Type B pancreatic cell (in vitro differentiated cells): ENCODE data around the gene RITA1. TPM values are rescaled to one million over a fixed set of nuclear protein-coding genes. Genes with fewer than 3 reads are reported as not detected.
A peak's percentile ranks its signal among the peaks of the same experiment; 100 is the strongest.

ENCODE experiments used
- DNase-seq: peaks from one replicate; pipeline ENCODE4 v3.0.0; 2021; ENCODE audit warnings: mixed read lengths; ENCODE audit not compliant: unreplicated experiment; ENCODE audit errors: extremely low spot score
- H3K27ac Mint-ChIP-seq: 2 replicates; pipeline ENCODE4 v1.8.0; 2021; ENCODE audit warnings: mild to moderate bottlenecking, mixed read lengths
- H3K27me3 Mint-ChIP-seq: 2 replicates; pipeline ENCODE4 v1.8.0; 2021; ENCODE audit warnings: mixed read lengths
- H3K36me3 Mint-ChIP-seq: 2 replicates; pipeline ENCODE4 v1.8.0; 2021; ENCODE audit warnings: mixed read lengths
- H3K4me1 Mint-ChIP-seq: one replicate; pipeline ENCODE4 v1.8.0; 2021; ENCODE audit warnings: mixed read lengths; ENCODE audit not compliant: unreplicated experiment
- H3K4me3 Mint-ChIP-seq: 2 replicates; pipeline ENCODE4 v1.8.0; 2021; ENCODE audit warnings: mild to moderate bottlenecking, mixed read lengths
- H3K9me3 Mint-ChIP-seq: 2 replicates; pipeline ENCODE4 v1.8.0; 2021; ENCODE audit warnings: mixed read lengths
- CTCF ChIP-seq: fragments of 200-600 bp; sonication (generic); conservative IDR thresholded peaks from 2 replicates; pipeline ENCODE4 v1.5.0; 2021; ENCODE audit warnings: antibody characterized with exemption, mild to moderate bottlenecking
- total RNA-seq: library from RNA; stranded (reverse); gene quantifications from 2 replicates; pipeline ENCODE4 v1.2.1, GENCODE V29; 2021; ENCODE audit warnings: low replicate concordance

The RITA1 gene
- total RNA-seq, 1 donor from 2014 or later, result 19.0 TPM

DNA sequence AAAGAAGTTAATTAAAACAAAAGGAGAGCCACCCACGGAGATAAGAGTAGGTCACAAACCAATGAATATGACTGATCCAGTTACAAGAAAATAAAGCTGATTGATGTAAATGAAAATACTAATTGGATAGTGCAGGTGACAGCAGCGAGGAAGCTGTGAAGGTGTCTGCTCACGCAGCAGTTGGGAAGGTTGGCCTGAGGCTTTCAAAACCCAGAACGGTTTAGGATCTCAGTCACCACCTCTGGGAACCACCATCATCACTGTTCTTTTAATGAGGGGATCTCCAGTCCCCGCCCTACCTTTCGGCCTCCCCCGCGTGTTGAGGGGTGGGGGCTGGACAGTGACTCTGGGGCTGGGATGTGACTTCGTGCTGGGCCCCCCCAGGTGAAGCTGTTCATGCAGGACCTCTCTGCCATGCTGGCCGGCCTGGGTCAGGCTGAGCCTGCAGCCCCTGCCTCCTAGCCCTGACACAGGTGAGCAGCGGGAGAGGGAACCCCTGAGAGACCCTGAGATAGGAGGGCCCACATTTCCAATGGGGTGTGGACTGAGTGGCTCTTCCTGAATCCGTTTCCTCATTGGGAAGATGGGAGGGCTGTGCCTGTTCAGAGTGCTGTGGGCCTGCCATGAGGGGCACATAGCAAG, 28.2 kb upstream of the RITA1 start:
- peaks cover 11% of the 10 kb centered on the region for H3K4me1 Mint-ChIP-seq
- H3K27ac Mint-ChIP-seq, result no peak overlapping the region
- no peak for DNase-seq
- no peak overlapping the region for H3K4me3 Mint-ChIP-seq
- H3K27me3 Mint-ChIP-seq, result peaks cover 40% of the 10 kb centered on the region
- no peaks in the 10 kb centered on the region for H3K9me3 Mint-ChIP-seq
- no peak for TF ChIP-seq CTCF
- H3K36me3 Mint-ChIP-seq, result peaks cover 19% of the 10 kb centered on the region

GRCh38 chr12:113158439-113159203, 26.9 kb upstream of the RITA1 start:
- Mint-ChIP-seq H3K36me3 (peaks cover 19% of the 10 kb centered on the region), H3K4me1 (peaks cover 11% of the 10 kb centered on the region), H3K4me3 (no peak overlapping the region), H3K9me3 (no peaks in the 10 kb centered on the region), H3K27me3 (peaks cover 27% of the 10 kb centered on the region), H3K27ac (no peak overlapping the region)
- TF ChIP-seq CTCF, result no peak
- no peak for DNase-seq

GRCh38 chr12:113159937-113160336, 25.6 kb upstream of the RITA1 start:
- H3K4me3 Mint-ChIP-seq, result peak overlapping the region; percentile 11
- TF ChIP-seq CTCF, result no peak
- H3K9me3 Mint-ChIP-seq, result no peaks in the 10 kb centered on the region
- H3K4me1 Mint-ChIP-seq, result peaks cover 11% of the 10 kb centered on the region
- H3K27ac Mint-ChIP-seq, result peak overlapping the region; percentile 9
- no peak for DNase-seq
- peaks cover 19% of the 10 kb centered on the region for H3K36me3 Mint-ChIP-seq
- peaks cover 19% of the 10 kb centered on the region for H3K27me3 Mint-ChIP-seq

GRCh38 chr12:113161415-113162016, 24.0 kb upstream of the RITA1 start:
- Mint-ChIP-seq H3K27me3 (peaks cover 5% of the 10 kb centered on the region), H3K36me3 (peaks cover 20% of the 10 kb centered on the region), H3K27ac (no peak overlapping the region), H3K4me1 (peaks cover 11% of the 10 kb centered on the region), H3K9me3 (no peaks in the 10 kb centered on the region), H3K4me3 (peak overlapping the region; percentile 57)
- TF ChIP-seq CTCF, result no peak
- no peak for DNase-seq

DNA sequence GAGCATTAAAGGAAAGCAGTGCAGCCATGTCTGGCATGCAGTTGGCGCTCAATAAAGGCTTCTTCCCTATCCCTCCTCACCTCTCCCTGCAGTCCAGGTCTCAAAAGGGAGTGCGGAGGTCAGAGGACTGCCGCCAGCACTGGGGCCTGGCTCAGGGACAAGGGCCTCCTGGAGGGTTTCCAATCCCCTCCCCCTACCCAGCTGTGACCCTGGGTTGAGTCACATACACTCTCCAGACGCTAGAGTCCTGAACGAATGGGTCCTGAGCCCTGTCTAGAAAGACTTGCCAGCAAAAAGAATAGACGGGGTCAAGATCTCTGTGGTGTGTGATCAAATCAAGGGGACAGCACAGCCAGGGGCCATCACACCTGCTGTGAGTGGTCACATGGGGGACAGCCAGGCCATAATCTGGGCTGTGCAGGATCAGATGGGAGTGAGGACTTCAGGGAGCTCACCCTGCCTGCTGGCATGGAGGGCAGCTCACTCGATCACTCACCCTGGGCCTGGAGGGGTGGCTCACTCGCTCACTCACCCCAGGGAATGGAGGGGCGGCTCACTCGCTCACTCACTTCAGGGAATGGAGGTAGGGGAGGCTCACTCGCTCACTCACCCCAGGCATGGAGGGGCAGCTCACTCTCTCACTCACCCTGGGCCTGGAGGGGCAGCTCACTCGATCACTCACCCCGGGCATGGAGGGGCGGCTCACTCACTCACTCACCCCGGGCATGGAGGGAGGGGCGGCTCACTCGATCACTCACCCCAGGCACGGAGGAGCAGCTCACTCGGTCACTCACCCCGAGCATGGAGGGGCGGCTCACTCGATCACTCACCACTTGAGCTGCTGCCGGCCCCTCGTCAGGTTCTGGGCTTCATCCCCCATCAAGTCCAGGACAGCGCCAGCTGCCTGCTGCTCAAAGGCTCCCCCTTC, 23.2 kb upstream of the RITA1 start:
- TF ChIP-seq CTCF, result no peak
- H3K36me3 Mint-ChIP-seq, result peaks cover 17% of the 10 kb centered on the region
- no peak overlapping the region for H3K27ac Mint-ChIP-seq
- DNase-seq, result no peak
- no peaks in the 10 kb centered on the region for H3K27me3 Mint-ChIP-seq
- peaks cover 11% of the 10 kb centered on the region for H3K4me1 Mint-ChIP-seq
- H3K9me3 Mint-ChIP-seq, result no peaks in the 10 kb centered on the region
- no peak overlapping the region for H3K4me3 Mint-ChIP-seq
